ENCODE data around the gene ARHGAP32.

DNA sequence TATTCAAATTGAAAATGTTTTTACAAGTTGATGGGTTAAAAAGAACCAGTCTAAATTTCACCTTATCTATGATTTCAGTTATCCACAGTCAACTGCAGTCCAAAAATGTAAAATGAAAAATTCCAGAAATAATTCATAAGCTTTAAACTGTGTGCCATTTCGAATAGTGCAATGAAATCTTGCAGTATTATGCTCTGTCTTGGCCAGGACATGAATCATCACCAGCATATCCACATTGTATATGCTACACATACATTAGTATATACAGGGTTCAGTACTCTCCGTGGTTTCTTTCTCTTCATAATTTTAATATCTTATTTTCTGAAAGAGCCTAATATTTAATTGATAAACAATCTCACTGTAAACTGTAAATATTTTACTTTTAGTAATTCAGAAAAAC, 45.9 kb downstream of the ARHGAP32 start:
- TF ChIP-seq, protein P1, sequence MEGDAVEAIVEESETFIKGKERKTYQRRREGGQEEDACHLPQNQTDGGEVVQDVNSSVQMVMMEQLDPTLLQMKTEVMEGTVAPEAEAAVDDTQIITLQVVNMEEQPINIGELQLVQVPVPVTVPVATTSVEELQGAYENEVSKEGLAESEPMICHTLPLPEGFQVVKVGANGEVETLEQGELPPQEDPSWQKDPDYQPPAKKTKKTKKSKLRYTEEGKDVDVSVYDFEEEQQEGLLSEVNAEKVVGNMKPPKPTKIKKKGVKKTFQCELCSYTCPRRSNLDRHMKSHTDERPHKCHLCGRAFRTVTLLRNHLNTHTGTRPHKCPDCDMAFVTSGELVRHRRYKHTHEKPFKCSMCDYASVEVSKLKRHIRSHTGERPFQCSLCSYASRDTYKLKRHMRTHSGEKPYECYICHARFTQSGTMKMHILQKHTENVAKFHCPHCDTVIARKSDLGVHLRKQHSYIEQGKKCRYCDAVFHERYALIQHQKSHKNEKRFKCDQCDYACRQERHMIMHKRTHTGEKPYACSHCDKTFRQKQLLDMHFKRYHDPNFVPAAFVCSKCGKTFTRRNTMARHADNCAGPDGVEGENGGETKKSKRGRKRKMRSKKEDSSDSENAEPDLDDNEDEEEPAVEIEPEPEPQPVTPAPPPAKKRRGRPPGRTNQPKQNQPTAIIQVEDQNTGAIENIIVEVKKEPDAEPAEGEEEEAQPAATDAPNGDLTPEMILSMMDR (IDR thresholded peaks at IDR 0.05): no peak
- TF ChIP-seq POLR2A (IDR thresholded peaks at IDR 0.05): no peak

Measured in lower leg skin (tissue), 3 donors.